ENCODE data around the gene FRMPD1. TPM values are rescaled to one million over a fixed set of nuclear protein-coding genes. Genes with fewer than 3 reads are reported as not detected.

The FRMPD1 gene
- total RNA-seq, 1 experiment from 2014 or later, result 0.26 TPM

- Mint-ChIP-seq H3K4me3 (no peak overlapping the region), H3K4me1 (peaks cover 40% of the 10 kb centered on the region), H3K36me3 (no peaks in the 10 kb centered on the region), H3K27me3 (ENCODE audit: low read depth) (no peaks in the 10 kb centered on the region; the same call in none of the 2 replicates), H3K27ac (no peak overlapping the region), H3K9me3 (peaks cover 6% of the 10 kb centered on the region)
- TF ChIP-seq ATF1 (CRISPR knock-in tag; IDR thresholded peaks at IDR 0.05) (no peak), ZNF232 (CRISPR knock-in tag; IDR thresholded peaks at IDR 0.05) (no peak), ZNF671 (CRISPR knock-in tag; IDR thresholded peaks at IDR 0.05) (no peak), NFE2L1 (CRISPR knock-in tag; IDR thresholded peaks at IDR 0.05) (no peak), NR1H2 (CRISPR knock-in tag; IDR thresholded peaks at IDR 0.05) (no peak), RORB (CRISPR knock-in tag; IDR thresholded peaks at IDR 0.05) (no peak), HMGXB4 (CRISPR knock-in tag; IDR thresholded peaks at IDR 0.05) (no peak)
- ATAC-seq (peak; percentile 25; the same call in 1 of the 2 replicates), DNase-seq (ENCODE audit: low spot score) (peak; percentile 35)
- ChIA-PET CTCF (interaction anchor here (1.5 to 3.3 kb wide), 2 partner anchors 10 to 14 kb away, joined by 4 to 12 read pairs; no protein-coding TSS in a partner anchor), POLR2A (interaction anchor here (0.6 kb wide), 1 partner anchor 699 kb away, joined by 4 read pairs; no protein-coding TSS in a partner anchor)
These were observed 18.5 kb downstream of the FRMPD1 start for GRCh38 chr9:37669232-37669631.

GRCh38 chr9:37675661-37676060, 24.9 kb downstream of the FRMPD1 start:
- no peak overlapping the region for H3K4me3 Mint-ChIP-seq
- no peak for DNase-seq (ENCODE audit: low spot score)
- no peak for ATAC-seq
- no peaks in the 10 kb centered on the region for H3K36me3 Mint-ChIP-seq
- ChIA-PET CTCF (no interaction called here), POLR2A (no interaction called here)
- H3K27ac Mint-ChIP-seq, result no peak overlapping the region
- H3K4me1 Mint-ChIP-seq, result peaks cover 7% of the 10 kb centered on the region
- peaks cover 6% of the 10 kb centered on the region for H3K9me3 Mint-ChIP-seq
- H3K27me3 Mint-ChIP-seq (ENCODE audit: low read depth), result no peaks in the 10 kb centered on the region; the same call in 1 of the 2 replicates
- TF ChIP-seq ZSCAN18 (CRISPR knock-in tag; IDR thresholded peaks at IDR 0.05) (no peak), CDX4 (CRISPR knock-in tag; IDR thresholded peaks at IDR 0.05; ENCODE audit: borderline replicate concordance) (no peak), HMGA2 (CRISPR knock-in tag; IDR thresholded peaks at IDR 0.05) (no peak), AR (CRISPR knock-in tag; IDR thresholded peaks at IDR 0.05) (no peak), ZNF138 (CRISPR knock-in tag; conservative IDR thresholded peaks at IDR 0.05) (no peak), ZBTB21 (CRISPR knock-in tag; IDR thresholded peaks at IDR 0.05; ENCODE audit: borderline replicate concordance) (no peak), OVOL2 (CRISPR knock-in tag; IDR thresholded peaks at IDR 0.05; ENCODE audit: borderline replicate concordance) (no peak), ZMAT4 (CRISPR knock-in tag; IDR thresholded peaks at IDR 0.05) (no peak), ESRRA (CRISPR knock-in tag; IDR thresholded peaks at IDR 0.05; ENCODE audit: borderline replicate concordance) (no peak), AFF4 (CRISPR knock-in tag; IDR thresholded peaks at IDR 0.05; ENCODE audit: borderline replicate concordance) (no peak), RORB (CRISPR knock-in tag; IDR thresholded peaks at IDR 0.05) (no peak), SP1 (CRISPR knock-in tag; conservative IDR thresholded peaks at IDR 0.05) (no peak), GABPB1 (CRISPR knock-in tag; IDR thresholded peaks at IDR 0.05) (no peak), GTF2I (CRISPR knock-in tag; conservative IDR thresholded peaks at IDR 0.05) (no peak), STAT6 (CRISPR knock-in tag; conservative IDR thresholded peaks at IDR 0.05; ENCODE audit: low read depth) (no peak), SMAD4 (CRISPR knock-in tag; IDR thresholded peaks at IDR 0.05) (no peak), JUN (CRISPR knock-in tag; IDR thresholded peaks at IDR 0.05) (no peak)
